A549 (cell line): ENCODE data around the gene AOAH. TPM values are rescaled to one million over a fixed set of nuclear protein-coding genes. Genes with fewer than 3 reads are reported as not detected.

ENCODE experiments used
- ATAC-seq, 2 experiments: fragments of 200-7000 bp in 1 of 2; fragments of >200 bp in 1 of 2; cut with Nextera tagmentation in 1 of 2; cut with Tn5 transposase in 1 of 2; 3 replicates each; pipeline versions ENCODE4 v1.8.0 to v1.9.1; 2018 to 2020; ENCODE audit warnings: mild to moderate bottlenecking in 1 of 2, moderate library complexity in 1 of 2
- CTCF ChIA-PET: fragments of 300-600 bp; sonication (Branson Sonifier 250); formaldehyde crosslinking; extraction: SDS; loops from one replicate; lab custom pipeline; 2021; ENCODE audit warnings: antibody characterized with exemption, inconsistent platforms; lab: Yijun Ruan, JAX
- POLR2A ChIA-PET: fragments of 350-600 bp; formaldehyde crosslinking; extraction: SDS; loops from one replicate; lab custom pipeline; 2021; ENCODE audit warnings: antibody characterized with exemption, inconsistent platforms; lab: Yijun Ruan, JAX
- DNase-seq, 2 experiments: peaks; one replicate each; pipeline versions ENCODE4 v3.0.0 to v3.0.0-alpha.2; 2011 to 2016; ENCODE audit warnings: low read depth in 1 of 2, low spot score in 1 of 2
- FAIRE-seq: peaks from 2 replicates; lab custom pipeline; 2011; peaks lifted over from hg19 to GRCh38; lab: Jason Lieb, UNC
- H3K27ac ChIP-seq, 2 experiments: fragments of >200 bp; sonication (Bioruptor Twin); formaldehyde crosslinking; 3 replicates each; pipeline ENCODE4 v1.5.1; 2016 to 2017
- H3K4me1 ChIP-seq: fragments of >200 bp; sonication (Bioruptor Twin); formaldehyde crosslinking; 3 replicates; pipeline ENCODE4 v1.6.1; 2016
- H3K4me2 ChIP-seq: fragments of >200 bp; sonication (Bioruptor Twin); formaldehyde crosslinking; 3 replicates; pipeline ENCODE4 v1.6.1; 2016
- H3K4me3 ChIP-seq: fragments of >200 bp; sonication (Bioruptor Twin); formaldehyde crosslinking; 3 replicates; pipeline ENCODE4 v1.5.1; 2016
- H3K9me3 ChIP-seq: fragments of >200 bp; sonication (Bioruptor Twin); formaldehyde crosslinking; 3 replicates; pipeline ENCODE4 v1.6.1; 2016
- BCL3 ChIP-seq: fragments of >200 bp; sonication (Bioruptor Twin); formaldehyde crosslinking; IDR thresholded peaks from 3 replicates; pipeline ENCODE4 v1.6.1; 2016
- BHLHE40 ChIP-seq: IDR thresholded peaks from 2 replicates; pipeline ENCODE4 v1.6.1; 2012; ENCODE audit warnings: low read depth, low read length, inconsistent platforms
- CBX2 ChIP-seq: fragments of 200-600 bp; sonication (generic); IDR thresholded peaks from 2 replicates; pipeline ENCODE4 v1.6.1; 2016; ENCODE audit warnings: low read depth, mild to moderate bottlenecking, borderline replicate concordance
- CBX8 ChIP-seq: fragments of 200-600 bp; sonication (generic); IDR thresholded peaks from 2 replicates; pipeline ENCODE4 v1.6.1; 2016
- CHD4 ChIP-seq: fragments of 200-600 bp; sonication (generic); IDR thresholded peaks from 2 replicates; pipeline ENCODE4 v1.6.1; 2016; ENCODE audit warnings: antibody characterized with exemption, mild to moderate bottlenecking, borderline replicate concordance
- EHF ChIP-seq: fragments of 250-450 bp; sonication (Bioruptor Pico); IDR thresholded peaks from 2 replicates; pipeline ENCODE4 v1.5.0; 2020; ENCODE audit warnings: mild to moderate bottlenecking
- EHMT2 ChIP-seq: fragments of 200-600 bp; sonication (generic); IDR thresholded peaks from 2 replicates; pipeline ENCODE4 v1.6.1; 2016; ENCODE audit warnings: antibody characterized with exemption, low read depth, mild to moderate bottlenecking, moderate library complexity
- ELK1 ChIP-seq: fragments of 150-350 bp; IDR thresholded peaks from 2 replicates; pipeline ENCODE4 v1.6.1; 2014; ENCODE audit warnings: low read depth, mild to moderate bottlenecking, low read length
- EP300 ChIP-seq, 2 experiments: fragments of >200 bp; sonication (Bioruptor Twin); formaldehyde crosslinking; IDR thresholded peaks; 2 replicates in 1 of 2; 3 replicates in 1 of 2; pipeline ENCODE4 v1.6.1; 2016 to 2017
- ESRRA ChIP-seq: fragments of 150-350 bp; IDR thresholded peaks from 2 replicates; pipeline ENCODE4 v1.6.1; 2014; ENCODE audit warnings: mild to moderate bottlenecking, low read length, borderline replicate concordance
- FOSL2 ChIP-seq, 2 experiments: fragments of 450-650 bp in 1 of 2; fragments of >200 bp in 1 of 2; sonication (Bioruptor Twin) in 1 of 2; formaldehyde crosslinking; IDR thresholded peaks; 2 replicates each; pipeline versions ENCODE4 v1.5.0 to v1.6.1; 2016 to 2020; ENCODE audit warnings: mild to moderate bottlenecking in 1 of 2, moderate library complexity in 1 of 2
- FOXS1 ChIP-seq: fragments of 250-450 bp; sonication (Bioruptor Pico); IDR thresholded peaks from 2 replicates; pipeline ENCODE4 v1.5.0; 2020; ENCODE audit warnings: mild to moderate bottlenecking, moderate library complexity
- GATA3 ChIP-seq: IDR thresholded peaks from 2 replicates; pipeline ENCODE4 v1.6.1; 2012; ENCODE audit warnings: borderline replicate concordance
- HDAC2 ChIP-seq: fragments of 200-600 bp; sonication (generic); IDR thresholded peaks from 2 replicates; pipeline ENCODE4 v1.6.1; 2016
- HES2 ChIP-seq: fragments of >200 bp; sonication (Bioruptor Twin); formaldehyde crosslinking; IDR thresholded peaks from 2 replicates; pipeline ENCODE4 v1.6.1; 2016
- JUNB ChIP-seq: fragments of >200 bp; sonication (Bioruptor Twin); formaldehyde crosslinking; IDR thresholded peaks from 2 replicates; pipeline ENCODE4 v1.6.1; 2016
- KDM1A ChIP-seq: fragments of 200-600 bp; sonication (generic); IDR thresholded peaks from 2 replicates; pipeline ENCODE4 v1.6.1; 2016; ENCODE audit warnings: low read depth, mild to moderate bottlenecking
- MAFK ChIP-seq: fragments of 450-650 bp; IDR thresholded peaks from 2 replicates; pipeline ENCODE4 v1.6.1; 2014; ENCODE audit not compliant: partially characterized antibody
- MAX ChIP-seq: IDR thresholded peaks from 2 replicates; pipeline ENCODE4 v1.6.1; 2012
- NPAS2 ChIP-seq: fragments of 250-450 bp; sonication (Bioruptor Pico); IDR thresholded peaks from 2 replicates; pipeline ENCODE4 v1.8.0; 2022; ENCODE audit warnings: mild to moderate bottlenecking, moderate library complexity, borderline replicate concordance
- PHF8 ChIP-seq: fragments of 200-600 bp; sonication (generic); IDR thresholded peaks from 2 replicates; pipeline ENCODE4 v1.6.1; 2016; ENCODE audit warnings: low read depth, mild to moderate bottlenecking, antibody characterized with exemption, moderate library complexity, borderline replicate concordance
- POLR2A ChIP-seq: IDR thresholded peaks from 2 replicates; pipeline ENCODE4 v1.6.1; 2012; ENCODE audit warnings: mild to moderate bottlenecking, low read length
- POLR2AphosphoS2 ChIP-seq: conservative IDR thresholded peaks from 2 replicates; pipeline ENCODE4 v1.6.1; 2012; ENCODE audit warnings: low read length, improper control_type of control experiment, inconsistent platforms
- RCOR1 ChIP-seq: fragments of 150-350 bp; IDR thresholded peaks from 2 replicates; pipeline ENCODE4 v1.6.1; 2014; ENCODE audit warnings: antibody characterized with exemption, low read length, low read depth
- RFX5 ChIP-seq: fragments of 450-650 bp; IDR thresholded peaks from 2 replicates; pipeline ENCODE4 v1.7.1; 2014; ENCODE audit warnings: antibody characterized with exemption, mild to moderate bottlenecking, moderate library complexity
- SREBF2 ChIP-seq: fragments of 450-650 bp; IDR thresholded peaks from 2 replicates; pipeline ENCODE4 v1.6.1; 2014; ENCODE audit warnings: mild to moderate bottlenecking, moderate library complexity
- TFCP2L1 ChIP-seq: fragments of 250-450 bp; sonication (Bioruptor Pico); IDR thresholded peaks from 2 replicates; pipeline ENCODE4 v1.5.0; 2021; ENCODE audit warnings: mild to moderate bottlenecking
- ZFP36 ChIP-seq: fragments of 450-650 bp; IDR thresholded peaks from 2 replicates; pipeline ENCODE4 v1.6.1; 2014; ENCODE audit warnings: borderline replicate concordance; ENCODE audit not compliant: partially characterized antibody
- ZNF302 ChIP-seq: fragments of 250-450 bp; sonication (Bioruptor Pico); IDR thresholded peaks from 2 replicates; pipeline ENCODE4 v1.9.0; 2021; ENCODE audit warnings: inconsistent platforms, mild to moderate bottlenecking, moderate library complexity
- WGBS: methylation state at CpG from one replicate; pipeline ENCODE4 v1.1.6; 2017; ENCODE audit errors: missing lambda C conversion rate; 5-methylcytosine and 5-hydroxymethylcytosine counted together
- polyA plus RNA-seq, 4 experiments: library from polyadenylated mRNA; depleted of rRNA in 3 of 4; stranded (reverse); fragments of >200 nt; fragmentation: RNase III in 1 of 4; extraction: RNeasy Plus Mini Kit Qiagen cat#74134 plus additional on column Dnase treatment in 1 of 4; gene quantifications; 2 replicates in 3 of 4; 3 replicates in 1 of 4; pipeline ENCODE4 v1.2.3, GENCODE V29; 2011 to 2017

The AOAH gene
- polyA plus RNA-seq, 2 of the 4 experiments (the other 2 are of a cell fraction): 0.09 TPM; not detected in 1

- ATAC-seq: no peak
- no peak overlapping the region for H3K4me3 ChIP-seq
- 61% methylated on average over 3 of the region's 3 CpGs for WGBS
- no peak overlapping the region for H3K27ac ChIP-seq
- no peak overlapping the region for H3K4me2 ChIP-seq
- no peak for FAIRE-seq
- H3K4me1 ChIP-seq: peaks cover 5% of the 10 kb centered on the region; the same call in 1 of the 3 replicates
- TF ChIP-seq SREBF2 (no peak), CBX8 (no peak), NPAS2 (CRISPR knock-in tag) (no peak), HDAC2 (no peak), MAX (no peak), GATA3 (no peak), FOSL2 (IDR thresholded peaks at IDR 0.05) (no peak), FOSL2 (CRISPR knock-in tag; IDR thresholded peaks at IDR 0.05) (no peak)
- no peaks in the 10 kb centered on the region for H3K9me3 ChIP-seq
- ChIA-PET CTCF (interaction anchor here (1.0 to 1.1 kb wide), 2 partner anchors 225 to 461 kb away, joined by 3 to 4 read pairs; no protein-coding TSS in a partner anchor), POLR2A (no interaction called here)
- DNase-seq: no peak
These were observed 17.6 kb upstream of the AOAH start for GRCh38 chr7:36741866-36742265.

GRCh38 chr7:36739351-36739750, 15.1 kb upstream of the AOAH start:
- ATAC-seq (no peak), FAIRE-seq (no peak), DNase-seq (no peak)
- POLR2A ChIA-PET: no interaction called here
- CTCF ChIA-PET: interaction anchor here (0.8 kb wide), 1 partner anchor 228 kb away, joined by 3 read pairs; no protein-coding TSS in a partner anchor
- H3K4me2 ChIP-seq: no peak overlapping the region
- H3K9me3 ChIP-seq: no peaks in the 10 kb centered on the region
- 46% methylated on average over 3 of the region's 3 CpGs for WGBS
- no peak overlapping the region for H3K27ac ChIP-seq
- no peak overlapping the region for H3K4me3 ChIP-seq
- no peaks in the 10 kb centered on the region for H3K4me1 ChIP-seq
- TF ChIP-seq CHD4 (no peak), HES2 (no peak), POLR2AphosphoS2 (no peak), POLR2A (no peak), HDAC2 (no peak), RCOR1 (no peak), ZNF302 (CRISPR knock-in tag) (no peak), RFX5 (no peak), ELK1 (no peak), PHF8 (no peak), ESRRA (no peak)
- TF ChIP-seq, all 56 proteins: peak for 0

GRCh38 chr7:36736899-36737211, 12.6 kb upstream of the AOAH start:
- WGBS: 80% methylated on average over 6 of the region's 6 CpGs
- TF ChIP-seq EHF (no peak), ZFP36 (no peak), CHD4 (no peak), NPAS2 (CRISPR knock-in tag) (no peak), EHMT2 (no peak), KDM1A (no peak), EP300 (IDR thresholded peaks at IDR 0.05) (no peak), JUNB (no peak), TFCP2L1 (CRISPR knock-in tag) (no peak), GATA3 (no peak), CBX2 (no peak), RCOR1 (no peak), MAFK (no peak), FOXS1 (CRISPR knock-in tag) (no peak), BCL3 (no peak), BHLHE40 (no peak)
- no peaks in the 10 kb centered on the region for H3K4me1 ChIP-seq
- POLR2A ChIA-PET: no interaction called here
- no peak for FAIRE-seq
- ATAC-seq: no peak
- no peak for DNase-seq
- H3K27ac ChIP-seq: no peak overlapping the region
- CTCF ChIA-PET: no interaction called here
- H3K4me3 ChIP-seq: no peak overlapping the region
- no peaks in the 10 kb centered on the region for H3K9me3 ChIP-seq
- H3K4me2 ChIP-seq: no peak overlapping the region
